Endothelial cell of umbilical vein (primary cell): ENCODE data around the gene NUDT22.

Experiments used
- CTCF ChIP-seq, 2 donors: IDR thresholded peaks; 1 replicate in 1 of 2; 2 replicates in 1 of 2; pipeline ENCODE4 v1.5.1; 2011; ENCODE audit warnings: low read length in 2 of 2, mild to moderate bottlenecking in 2 of 2, moderate library complexity in 2 of 2, control low read depth in 1 of 2, inconsistent platforms in 1 of 2, low read depth in 1 of 2; ENCODE audit not compliant: insufficient read depth in 1 of 2; ENCODE audit errors: extremely low read depth in 1 of 2
- EZH2 ChIP-seq: IDR thresholded peaks from 2 replicates; pipeline ENCODE4 v1.6.1; 2012; ENCODE audit warnings: borderline replicate concordance, low read depth, mild to moderate bottlenecking, moderate library complexity, low read length, inconsistent platforms; ENCODE audit not compliant: severe bottlenecking
- FOS ChIP-seq: IDR thresholded peaks from 2 replicates; pipeline ENCODE4 v1.6.1; 2011; ENCODE audit warnings: mild to moderate bottlenecking, low read length, moderate library complexity, borderline replicate concordance; ENCODE audit not compliant: insufficient read depth
- GATA2 ChIP-seq: IDR thresholded peaks from 2 replicates; pipeline ENCODE4 v1.7.0; 2011; ENCODE audit warnings: low read depth, mild to moderate bottlenecking, moderate library complexity, mixed read lengths, low read length; ENCODE audit not compliant: insufficient read length, insufficient read depth
- JUN ChIP-seq: IDR thresholded peaks from 2 replicates; pipeline ENCODE4 v1.6.1; 2011; ENCODE audit warnings: borderline replicate concordance, low read depth; ENCODE audit not compliant: insufficient read length, insufficient read depth
- MAX ChIP-seq: IDR thresholded peaks from 2 replicates; pipeline ENCODE4 v1.6.1; 2011; ENCODE audit not compliant: insufficient read depth, insufficient read length
- MYC ChIP-seq: IDR thresholded peaks from one replicate; pipeline ENCODE4 v1.6.1; 2011; ENCODE audit warnings: mild to moderate bottlenecking, low read depth, low read length
- POLR2A ChIP-seq: IDR thresholded peaks from 2 replicates; pipeline ENCODE4 v1.6.1; 2012; ENCODE audit warnings: low read depth, mild to moderate bottlenecking, control low read depth, low read length
- POLR2AphosphoS5 ChIP-seq: IDR thresholded peaks from 2 replicates; pipeline ENCODE4 v1.6.1; 2012; ENCODE audit warnings: low read depth, mild to moderate bottlenecking, control low read depth, low read length, moderate library complexity; ENCODE audit not compliant: insufficient read depth

GRCh38 chr11:64237484-64237951 lies 11.4 kb downstream of the NUDT22 start:
- TF ChIP-seq CTCF (IDR thresholded peaks at IDR 0.05; ENCODE audit: extremely low read depth in 1 of 2, insufficient read depth in 1 of 2, low read depth in 1 of 2, low read length in 2 of 2) (no peak), POLR2AphosphoS5 (no peak), POLR2A (no peak), FOS (no peak), MAX (no peak), EZH2 (no peak), JUN (no peak), MYC (no peak), GATA2 (no peak)
